HG03457 (cell line): ENCODE results near the gene SBF2.
"Not testable (repeated sequence)": the region's sequence is repeated elsewhere in the genome, so short reads cannot be mapped to it uniquely, and the experiment has no call there.

Experiments used
- ATAC-seq: cut with Tn5 transposase; IDR thresholded peaks from one replicate; pipeline ENCODE4 v1.9.1; 2021; ENCODE audit warnings: moderate number of reproducible peaks; ENCODE audit not compliant: unreplicated experiment

The SBF2 gene

DNA sequence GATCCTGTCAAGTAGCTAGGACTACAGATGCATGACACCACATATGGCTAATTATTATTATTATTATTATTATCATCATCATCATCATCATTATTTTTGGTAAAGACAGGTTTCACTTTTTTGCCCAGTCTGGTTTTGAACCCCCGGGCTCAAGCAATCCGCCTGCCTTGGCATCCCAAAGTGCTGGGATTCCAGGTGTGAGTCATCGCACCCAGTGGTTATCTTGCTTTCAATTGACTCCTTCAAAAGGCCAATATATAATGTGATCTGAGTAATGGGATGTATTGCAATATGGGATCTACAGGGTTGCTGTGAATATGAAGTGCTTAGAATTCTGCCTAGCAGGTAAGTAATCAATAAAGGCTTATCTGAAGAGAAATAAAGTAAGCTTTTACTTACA is 221.2 kb downstream of the SBF2 start:
- no peak for ATAC-seq

GRCh38 chr11:10072142-10072541 is 221.9 kb downstream of the SBF2 start:
- ATAC-seq: no peak

DNA sequence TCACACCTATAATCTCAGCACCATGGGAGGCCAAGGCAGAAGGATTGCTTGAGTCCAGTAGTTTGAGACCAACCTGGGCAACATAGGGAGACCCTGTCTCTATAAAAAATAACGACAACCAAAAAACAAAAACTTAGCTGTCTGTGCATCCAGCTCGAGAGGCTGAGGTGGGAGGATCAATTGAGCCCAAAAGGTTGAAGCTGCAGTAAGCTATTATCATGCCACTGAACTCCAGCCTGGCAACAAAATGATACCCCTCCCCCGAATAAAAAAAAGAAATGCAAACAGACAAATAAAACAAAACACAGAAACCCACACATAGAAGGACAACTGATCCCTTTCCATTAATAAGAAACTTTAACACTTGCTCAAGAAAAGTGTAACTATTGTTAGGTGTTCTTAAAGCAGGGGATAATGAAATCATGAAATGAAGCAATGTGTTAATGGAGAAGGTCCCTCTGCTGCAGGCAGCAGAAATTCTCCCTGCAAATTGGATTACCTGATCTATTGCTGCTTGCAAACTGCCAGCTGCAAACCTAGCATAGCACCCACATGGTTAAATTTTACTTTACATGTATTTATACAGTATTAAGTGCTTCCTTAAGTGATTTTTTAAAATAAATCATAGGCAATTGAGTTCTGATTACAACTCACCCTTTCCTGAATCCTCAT is 226.3 kb downstream of the SBF2 start:
- no peak for ATAC-seq

- no peak for ATAC-seq
Measured at GRCh38 chr11:10066441-10066840, 227.6 kb downstream of the SBF2 start.

DNA sequence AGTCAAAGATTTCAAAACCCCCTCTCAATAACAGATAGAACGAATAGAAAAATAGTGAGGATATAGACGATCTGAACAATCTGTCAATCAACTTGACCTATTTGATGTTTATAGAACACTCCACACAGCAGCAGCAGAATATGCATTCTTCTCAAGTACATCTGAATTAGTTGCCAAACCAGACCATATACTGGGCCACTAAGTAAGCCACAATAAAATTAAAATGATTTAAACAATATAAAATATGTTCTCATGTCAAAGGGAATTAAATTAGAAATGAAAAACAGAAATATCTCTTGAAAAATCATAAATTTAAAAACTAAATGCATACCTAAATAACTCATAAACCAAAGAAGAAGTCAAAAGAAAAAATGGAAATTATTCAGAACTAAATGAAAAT is 229.2 kb downstream of the SBF2 start:
- no peak for ATAC-seq

DNA sequence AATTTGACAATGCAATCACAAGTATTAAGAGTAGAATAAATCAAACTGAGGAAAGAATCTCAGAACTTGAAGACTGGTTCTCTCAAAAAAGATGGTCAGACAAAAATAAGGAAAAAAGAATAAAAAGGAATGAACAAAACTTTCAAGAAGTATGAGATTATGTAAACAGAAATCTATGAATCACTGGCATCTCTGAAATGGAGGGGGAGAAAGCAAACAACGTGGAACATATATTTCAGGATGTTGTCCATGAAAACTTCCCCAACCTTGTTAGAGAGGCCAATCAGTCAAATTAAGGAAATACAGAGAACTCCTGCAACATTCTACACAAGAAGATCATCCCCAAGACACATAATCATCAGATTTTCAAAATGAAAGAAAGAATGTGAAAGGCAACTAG is 235.7 kb downstream of the SBF2 start:
- no peak for ATAC-seq

- ATAC-seq: no peak
Measured at GRCh38 chr11:10051868-10052586, 242.0 kb downstream of the SBF2 start.

- no peak for ATAC-seq
Measured at GRCh38 chr11:10050561-10050960, 243.5 kb downstream of the SBF2 start.

- ATAC-seq: no peak
Measured at GRCh38 chr11:10049756-10050155, 244.3 kb downstream of the SBF2 start.

DNA sequence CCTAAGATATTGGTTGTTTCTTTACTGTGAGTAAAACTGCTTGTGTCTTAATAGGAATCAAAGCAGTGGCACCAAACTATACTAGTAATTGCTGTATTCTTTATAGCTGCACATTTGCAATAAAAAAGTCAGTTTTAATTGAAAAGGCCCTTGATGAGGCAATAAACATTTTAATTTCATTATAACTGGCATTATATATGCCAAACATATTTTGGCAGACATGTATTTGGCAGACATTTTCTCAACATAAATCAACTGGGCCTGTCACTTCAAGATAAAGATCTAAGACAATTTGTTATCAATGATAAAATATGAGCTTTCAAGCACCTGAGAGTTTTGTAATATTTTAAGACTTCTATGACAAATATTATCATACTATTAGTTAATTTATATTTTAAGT is 245.7 kb downstream of the SBF2 start:
- no peak for ATAC-seq

DNA sequence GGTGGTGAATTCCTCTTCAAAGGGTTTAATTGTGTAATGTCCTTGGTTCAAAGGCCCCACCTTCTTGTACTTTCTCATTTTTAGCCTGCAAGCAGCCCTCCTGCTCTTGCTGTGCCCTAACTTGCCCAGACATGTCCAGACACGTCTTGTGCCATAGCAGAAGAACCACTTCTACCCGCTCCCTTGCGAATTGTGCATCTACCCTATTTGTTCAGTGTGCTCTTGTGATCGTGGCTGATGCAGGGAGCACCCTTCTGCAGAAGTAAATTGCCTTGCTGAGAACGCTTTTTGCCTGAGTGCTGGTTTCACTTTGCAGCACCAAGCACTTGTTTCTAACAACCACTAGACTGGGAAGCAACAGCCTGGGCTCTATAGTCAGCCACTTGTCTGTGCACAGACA is 249.4 kb downstream of the SBF2 start:
- ATAC-seq: no peak

DNA sequence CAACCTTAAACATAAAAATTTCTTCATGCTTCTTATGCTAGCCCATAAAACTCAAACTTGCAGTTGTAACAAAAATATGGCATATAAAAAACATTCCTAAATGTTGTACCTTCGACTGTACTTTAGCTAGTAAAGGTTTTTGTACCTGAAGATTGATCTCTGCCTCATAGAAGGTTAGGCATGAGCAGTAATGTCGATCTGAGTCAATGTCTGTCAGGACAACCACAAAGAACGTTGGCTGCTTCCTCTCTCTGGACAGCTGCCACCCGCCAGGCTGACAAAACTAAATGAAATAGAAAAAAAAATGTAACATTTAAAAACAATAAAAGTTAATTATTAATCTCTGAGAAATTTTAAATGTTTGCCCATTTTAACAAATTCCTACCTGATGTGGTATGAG is 251.3 kb downstream of the SBF2 start:
- ATAC-seq: no peak

DNA sequence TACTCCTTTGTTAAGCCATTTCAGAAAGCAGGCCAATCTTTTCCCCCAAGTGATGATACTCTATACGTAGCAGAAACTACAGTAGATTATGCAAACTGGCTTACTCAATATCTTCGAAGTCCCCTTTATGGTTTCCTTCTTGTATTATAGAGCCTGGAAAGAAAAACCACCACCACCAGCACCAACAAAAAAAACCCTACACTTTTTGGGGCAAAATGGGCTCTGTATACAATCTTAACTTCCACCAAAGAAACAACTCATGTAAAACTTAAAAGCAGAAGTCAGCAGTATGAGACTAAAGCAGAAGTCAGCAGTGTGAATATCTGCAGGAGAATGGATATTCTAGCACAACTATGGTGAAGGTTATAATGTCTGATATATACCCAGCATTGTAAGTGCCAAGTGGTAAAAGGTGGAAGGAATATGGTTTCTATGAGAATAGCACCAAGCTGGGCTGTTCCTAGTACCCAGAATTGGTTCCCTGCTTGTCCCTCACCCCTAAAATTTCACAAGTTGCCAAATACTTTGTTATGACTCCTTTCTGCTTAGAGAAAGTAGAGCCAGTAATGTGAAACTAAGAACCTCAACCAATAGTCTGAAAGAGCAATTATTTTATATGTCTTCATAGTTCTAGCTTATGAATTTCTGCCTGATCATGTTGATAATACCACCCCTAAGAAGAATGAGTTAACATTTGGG is 252.1 kb downstream of the SBF2 start:
- no peak for ATAC-seq

DNA sequence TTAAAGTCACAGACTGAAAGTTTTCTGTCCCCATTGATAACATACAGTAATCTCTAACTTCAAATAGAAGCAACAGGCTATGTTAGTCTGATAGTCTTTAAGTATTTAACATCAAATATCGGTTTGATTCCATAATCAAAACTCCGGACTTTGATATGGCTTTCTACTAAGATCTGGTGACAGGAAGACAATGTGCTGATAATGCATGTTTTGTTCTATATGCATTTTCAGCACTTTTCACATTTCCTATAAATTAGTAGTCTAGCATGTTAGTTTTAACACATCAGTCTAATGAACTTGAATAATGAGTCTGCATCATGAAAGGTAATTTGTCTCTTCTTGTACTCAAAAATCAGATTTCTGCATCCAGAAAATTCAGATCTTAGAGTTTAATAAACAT is 252.7 kb downstream of the SBF2 start:
- ATAC-seq: no peak

- ATAC-seq: no peak
Measured at GRCh38 chr11:10038521-10039302, 255.3 kb downstream of the SBF2 start.

GRCh38 chr11:10035932-10036331 is 258.1 kb downstream of the SBF2 start:
- ATAC-seq: not testable (repeated sequence)

DNA sequence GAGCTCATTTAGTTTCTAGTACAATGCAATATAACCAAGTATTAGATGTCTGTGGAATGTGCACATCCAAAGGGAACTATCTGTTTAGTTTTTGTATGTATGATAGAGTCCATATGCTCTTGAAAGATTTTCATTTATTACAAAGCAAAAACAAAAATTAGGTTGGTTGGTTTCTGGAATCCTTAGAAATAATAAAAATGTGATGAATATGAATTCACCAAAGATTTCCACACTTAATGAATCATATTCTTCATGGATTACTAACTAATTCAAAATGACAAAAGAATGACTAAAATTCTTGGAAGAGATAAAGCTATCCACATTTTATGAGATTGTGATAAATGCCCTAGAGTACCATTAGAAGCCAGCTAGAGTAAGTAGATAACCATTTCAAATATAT is 261.1 kb downstream of the SBF2 start:
- ATAC-seq: no peak

GRCh38 chr11:10030122-10030490 is 263.9 kb downstream of the SBF2 start:
- ATAC-seq: no peak

- ATAC-seq: no peak
Measured at GRCh38 chr11:10029386-10030121, 264.5 kb downstream of the SBF2 start.

GRCh38 chr11:10026514-10026913 is 267.5 kb downstream of the SBF2 start:
- ATAC-seq: no peak

- ATAC-seq: no peak
Measured at GRCh38 chr11:10023212-10023611, 270.8 kb downstream of the SBF2 start.
